Measurements from ENCODE around the gene SPRR1B. TPM values are rescaled to one million over a fixed set of nuclear protein-coding genes. Genes with fewer than 3 reads are reported as not detected.
A peak's percentile ranks its signal among the peaks of the same experiment; 100 is the strongest.
"Not testable (repeated sequence)": the region's sequence is repeated elsewhere in the genome, so short reads cannot be mapped to it uniquely, and the experiment has no call there.

Gene SPRR1B
- total RNA-seq, 2 donors from 2014 or later: not detected

DNA sequence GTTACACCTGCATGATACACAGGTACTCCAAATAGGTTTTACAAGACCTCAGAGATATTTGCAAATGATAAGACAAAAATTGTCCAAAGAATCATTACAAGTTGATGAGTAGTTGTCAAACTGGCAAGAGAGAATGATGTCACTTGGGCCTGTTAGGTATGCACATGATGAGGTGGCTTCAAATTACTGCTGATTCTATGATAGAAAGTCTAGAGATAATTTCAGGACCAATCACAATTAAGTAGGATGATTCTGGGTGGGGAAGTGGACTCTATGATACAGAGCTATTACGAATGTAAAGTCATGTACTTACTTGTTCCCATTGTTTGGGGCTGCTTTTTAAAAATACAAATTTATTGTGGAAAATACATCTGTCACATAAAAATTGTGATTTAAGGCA, 5.2 kb upstream of the SPRR1B start:
- H3K27ac Mint-ChIP-seq: no peak overlapping the region
- H3K36me3 Mint-ChIP-seq: no peaks in the 10 kb centered on the region
- DNase-seq (ENCODE audit: low spot score in 2 of 2) (no peak), ATAC-seq (no peak)
- peaks cover 4% of the 10 kb centered on the region in 2 donors for H3K9me3 Mint-ChIP-seq

- no peaks in the 10 kb centered on the region for H3K36me3 Mint-ChIP-seq
- ATAC-seq (no peak), DNase-seq (ENCODE audit: low spot score in 2 of 2) (no peak)
- no peak overlapping the region for H3K27ac Mint-ChIP-seq
- peaks cover 4% of the 10 kb centered on the region in 2 donors for H3K9me3 Mint-ChIP-seq
These were observed 2.2 kb upstream of the SPRR1B start for GRCh38 chr1:153028766-153029165.

GRCh38 chr1:153032073-153032472, 1.1 kb downstream of the SPRR1B start:
- H3K27ac Mint-ChIP-seq: no peak overlapping the region
- DNase-seq (ENCODE audit: low spot score in 2 of 2) (no peak), ATAC-seq (no peak)
- H3K36me3 Mint-ChIP-seq: no peaks in the 10 kb centered on the region
- H3K9me3 Mint-ChIP-seq: peaks cover 4% of the 10 kb centered on the region in 2 donors

GRCh38 chr1:153032677-153033308, 1.8 kb downstream of the SPRR1B start:
- ATAC-seq (peak; percentile 43 to 78), DNase-seq (ENCODE audit: low spot score in 2 of 2) (no peak)
- Mint-ChIP-seq H3K36me3 (no peaks in the 10 kb centered on the region), H3K9me3 (peaks cover 4% of the 10 kb centered on the region in 2 donors), H3K27ac (no peak overlapping the region)

DNA sequence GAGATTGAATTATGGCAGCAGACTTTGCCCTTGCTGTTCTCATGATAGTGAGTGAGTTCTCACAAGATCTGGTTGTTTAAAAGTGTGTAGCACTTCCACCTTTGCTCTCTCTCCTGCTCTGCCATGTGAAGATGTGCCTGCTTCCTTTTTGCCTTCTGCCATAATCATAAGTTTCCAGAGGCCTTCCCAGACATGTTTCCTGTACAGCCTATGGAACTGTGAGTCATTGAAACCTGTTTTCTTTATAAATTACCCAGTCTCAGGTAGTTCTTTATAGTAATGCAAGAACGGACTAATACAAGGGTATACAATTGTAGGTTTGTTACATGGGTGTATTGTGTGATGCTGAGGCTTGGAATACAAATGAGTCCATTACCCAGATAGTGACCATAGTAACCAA, 4.2 kb downstream of the SPRR1B start:
- ATAC-seq: no peak
- no peak for DNase-seq (ENCODE audit: low spot score in 2 of 2)
- no peak overlapping the region for H3K27ac Mint-ChIP-seq
- no peaks in the 10 kb centered on the region for H3K9me3 Mint-ChIP-seq
- H3K36me3 Mint-ChIP-seq: no peaks in the 10 kb centered on the region

GRCh38 chr1:153040950-153041631, 10.1 kb downstream of the SPRR1B start, which contains the start of gene SPRR2D:
TSS of gene SPRR2D (minus strand) at chr1:153041120. CDS start at chr1:153040346, 774 bp downstream.
- Mint-ChIP-seq H3K36me3 (no peaks in the 10 kb centered on the region), H3K9me3 (no peaks in the 10 kb centered on the region), H3K27ac (no peak within 1 kb of the TSS)
- ATAC-seq (no peak), DNase-seq (ENCODE audit: low spot score in 2 of 2) (no peak)

- Mint-ChIP-seq H3K36me3 (no peaks in the 10 kb centered on the region), H3K9me3 (peaks cover 4 to 8% of the 10 kb centered on the region in 2 donors), H3K27ac (no peak overlapping the region)
- DNase-seq (ENCODE audit: low spot score in 2 of 2) (no peak), ATAC-seq (no peak)
These were observed 18.2 kb downstream of the SPRR1B start for GRCh38 chr1:153049211-153049610.

GRCh38 chr1:153056111-153056510, 25.1 kb downstream of the SPRR1B start:
- DNase-seq (ENCODE audit: low spot score in 2 of 2); ATAC-seq; H3K36me3 Mint-ChIP-seq; H3K9me3 Mint-ChIP-seq; H3K27ac Mint-ChIP-seq: not testable (repeated sequence)

DNA sequence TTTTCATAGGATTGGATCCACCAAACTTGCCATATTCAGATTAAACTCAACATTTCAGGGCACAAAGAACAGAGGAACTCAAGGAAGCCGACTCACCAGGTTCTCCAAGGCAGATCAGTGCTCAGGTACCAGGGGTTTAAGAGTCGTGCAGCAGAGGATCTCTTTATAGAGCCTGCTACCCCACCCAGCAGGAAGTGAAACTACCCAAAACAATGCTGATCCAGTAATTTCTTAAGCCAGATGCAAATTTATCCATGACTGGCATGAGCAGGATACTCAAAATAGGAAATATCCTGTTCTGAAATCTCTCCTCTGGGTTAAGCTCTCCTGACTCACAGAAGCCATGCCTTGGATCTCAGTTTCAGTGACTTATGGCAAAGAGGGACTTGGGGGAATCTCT, 26.4 kb downstream of the SPRR1B start, which contains the start of gene SPRR2A:
Gene SPRR2A, minus strand, starts transcription at position 138 of the 400 bp plus-strand sequence. CDS start 777 bp downstream, outside the sequence.
- peaks cover 0 to 4% of the 10 kb centered on the region in 2 donors for H3K9me3 Mint-ChIP-seq
- no peak within 1 kb of the TSS for H3K27ac Mint-ChIP-seq
- no peak for ATAC-seq
- DNase-seq (ENCODE audit: low spot score in 2 of 2): no peak
- no peaks in the 10 kb centered on the region for H3K36me3 Mint-ChIP-seq

- Mint-ChIP-seq H3K36me3 (no peaks in the 10 kb centered on the region), H3K9me3 (no peaks in the 10 kb centered on the region), H3K27ac (no peak overlapping the region)
- ATAC-seq (no peak), DNase-seq (ENCODE audit: low spot score in 2 of 2) (no peak)
These were observed 27.2 kb downstream of the SPRR1B start for GRCh38 chr1:153058154-153058553.

DNA sequence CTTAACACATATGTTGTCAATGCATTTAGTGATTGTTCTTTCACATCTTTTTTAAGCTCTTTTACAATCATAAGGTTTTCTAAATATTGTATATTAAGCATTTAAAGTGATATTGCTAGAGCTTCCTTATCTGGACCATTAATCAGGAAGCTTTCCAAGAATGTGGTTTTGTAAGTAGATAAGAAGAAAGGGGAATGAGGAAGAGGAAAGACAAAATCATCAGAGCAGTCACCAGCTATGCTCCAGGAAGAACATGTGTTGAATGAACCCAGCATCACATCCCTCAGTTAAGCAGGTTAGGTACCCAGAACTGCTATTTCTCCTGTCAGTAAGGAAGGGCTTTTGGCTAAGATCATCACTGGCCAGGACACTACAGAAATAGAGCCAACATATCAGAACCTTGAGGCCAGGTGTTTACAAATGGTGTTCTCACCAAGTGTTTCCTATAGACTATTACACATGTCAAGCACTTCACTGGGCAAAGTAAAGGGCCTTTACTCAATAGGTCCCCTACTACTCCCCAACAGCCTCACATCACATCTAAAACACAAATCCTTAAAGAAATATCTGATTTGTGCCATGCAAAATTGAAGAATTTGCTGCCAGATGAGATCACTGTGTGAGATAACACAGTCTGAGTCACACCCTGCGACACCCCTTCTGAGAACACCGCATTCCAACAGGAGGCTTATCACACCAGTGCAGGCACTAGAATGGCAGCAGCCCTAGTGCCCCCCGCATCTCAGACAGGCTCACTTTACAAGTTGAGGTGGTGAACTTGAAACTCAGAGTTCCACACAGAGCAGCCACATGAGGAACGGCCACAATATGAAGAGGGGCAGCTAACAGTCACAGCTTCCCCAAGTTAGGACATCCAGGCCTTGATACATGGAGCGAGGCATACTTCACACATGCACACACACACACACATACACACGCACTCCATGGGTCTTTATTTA, 28.1 kb downstream of the SPRR1B start:
- Mint-ChIP-seq H3K36me3 (no peaks in the 10 kb centered on the region), H3K9me3 (no peaks in the 10 kb centered on the region), H3K27ac (no peak overlapping the region)
- DNase-seq (ENCODE audit: low spot score in 2 of 2) (no peak), ATAC-seq (no peak)

- Mint-ChIP-seq H3K9me3 (no peaks in the 10 kb centered on the region), H3K36me3 (no peaks in the 10 kb centered on the region), H3K27ac (no peak overlapping the region)
- DNase-seq (ENCODE audit: low spot score in 2 of 2) (no peak), ATAC-seq (no peak)
These were observed 39.2 kb downstream of the SPRR1B start for GRCh38 chr1:153070243-153070642.

DNA sequence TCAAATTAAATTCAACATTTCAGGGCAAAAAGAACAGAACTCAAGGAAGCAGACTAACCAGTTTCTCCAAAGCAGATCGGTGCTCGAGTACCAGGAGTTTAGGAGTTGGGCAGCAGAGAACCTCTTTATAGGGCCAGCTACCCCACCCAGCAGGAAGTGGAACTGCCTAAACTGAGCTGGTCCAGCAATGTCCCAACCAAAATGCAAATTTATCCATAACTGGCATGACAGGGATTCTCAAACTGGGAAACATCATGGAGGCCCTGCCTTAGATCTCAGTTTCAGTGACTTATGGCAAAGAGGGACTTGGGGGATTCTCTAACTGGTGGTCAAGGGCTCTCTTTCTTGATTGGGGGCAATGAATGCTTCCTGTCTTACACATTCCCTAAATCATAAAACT, 40.5 kb downstream of the SPRR1B start, which contains the start of gene SPRR2B:
Gene SPRR2B, minus strand, starts transcription at position 101 of the 400 bp plus-strand sequence. CDS start 772 bp downstream, outside the sequence.
- ATAC-seq (no peak), DNase-seq (ENCODE audit: low spot score in 2 of 2) (no peak)
- Mint-ChIP-seq H3K27ac (no peak within 1 kb of the TSS), H3K36me3 (no peaks in the 10 kb centered on the region), H3K9me3 (no peaks in the 10 kb centered on the region)

DNA sequence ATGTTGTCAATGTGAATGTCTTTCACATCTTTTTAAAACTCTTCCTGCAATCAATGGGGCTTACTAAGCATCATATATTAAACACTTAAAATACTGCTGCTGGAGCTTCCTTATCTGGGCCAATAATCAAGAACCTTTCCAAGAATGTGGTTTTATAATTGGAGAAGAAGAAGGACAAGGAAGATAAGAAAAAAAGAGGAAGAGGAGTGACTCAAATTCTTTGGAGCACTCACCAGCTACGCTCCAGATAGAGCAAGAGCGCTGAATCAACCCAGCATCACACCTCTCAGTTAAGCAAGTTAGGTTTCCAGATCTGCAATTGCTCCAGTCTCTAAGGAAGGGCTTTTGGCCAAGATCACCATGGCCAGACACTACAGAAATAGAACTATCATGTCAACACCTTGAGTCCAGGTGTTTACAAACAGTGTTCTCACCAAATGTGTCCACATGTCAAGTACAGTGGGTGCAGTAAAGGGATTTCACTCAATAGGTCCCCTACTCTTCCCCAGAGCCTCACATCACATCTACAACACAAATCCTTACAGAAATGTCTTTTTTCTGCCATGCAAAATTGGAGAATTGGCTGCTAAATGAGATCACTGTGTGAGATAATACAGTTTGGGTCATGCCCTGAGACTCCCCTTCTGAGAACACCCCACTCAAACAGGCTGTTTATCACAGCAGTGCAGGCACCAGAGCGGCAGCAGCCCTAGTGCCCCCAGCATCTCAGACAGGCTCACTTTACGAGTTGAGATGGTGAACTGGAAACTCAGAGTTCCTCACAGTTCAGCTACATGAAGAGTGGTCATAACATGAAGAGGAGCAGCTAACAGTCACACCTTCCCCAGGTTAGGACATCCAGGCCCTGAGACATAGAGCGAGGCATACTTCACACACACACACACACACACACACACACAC, 42.1 kb downstream of the SPRR1B start:
- Mint-ChIP-seq H3K9me3 (no peaks in the 10 kb centered on the region), H3K36me3 (no peaks in the 10 kb centered on the region), H3K27ac (no peak overlapping the region)
- no peak for ATAC-seq
- no peak for DNase-seq (ENCODE audit: low spot score in 2 of 2)

DNA sequence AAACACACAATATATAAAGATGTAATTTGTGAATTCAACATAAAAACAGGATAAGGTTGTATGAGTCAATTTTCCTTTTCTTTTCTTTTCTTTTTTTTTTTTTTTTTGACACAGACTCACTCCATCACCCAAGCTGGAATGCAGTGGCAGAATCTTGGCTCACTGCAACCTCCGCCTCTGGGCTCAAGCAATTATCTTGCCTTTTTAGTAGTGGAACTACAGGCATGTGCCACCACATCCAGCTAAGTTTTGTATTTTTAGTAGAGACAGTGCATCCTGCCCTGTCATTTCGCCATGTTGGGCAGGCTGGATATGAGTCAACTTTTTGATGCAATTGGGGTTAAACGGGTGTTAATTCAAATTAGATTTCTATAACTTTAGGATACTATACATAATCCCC, 50.7 kb downstream of the SPRR1B start:
- Mint-ChIP-seq H3K9me3 (peaks cover 5 to 6% of the 10 kb centered on the region in 2 donors), H3K36me3 (peaks cover 0 to 6% of the 10 kb centered on the region in 2 donors), H3K27ac (no peak overlapping the region)
- DNase-seq (ENCODE audit: low spot score in 2 of 2): no peak
- no peak for ATAC-seq

Data from activated naive CD4-positive, alpha-beta T cell treated with anti-CD3 and anti-CD28 coated beads, Interleukin-2, amount 50 U/mL, for 72 hours (primary cell).